Kidney capillary endothelial cell (primary cell): ENCODE measurements around the gene PTPA.
"Not testable (repeated sequence)": the region's sequence is repeated elsewhere in the genome, so short reads cannot be mapped to it uniquely, and the experiment has no call there.

Experiments used
- DNase-seq: peaks from one replicate; pipeline ENCODE4 v3.0.0-alpha.2; 2018; ENCODE audit warnings: low spot score

The PTPA gene

DNA sequence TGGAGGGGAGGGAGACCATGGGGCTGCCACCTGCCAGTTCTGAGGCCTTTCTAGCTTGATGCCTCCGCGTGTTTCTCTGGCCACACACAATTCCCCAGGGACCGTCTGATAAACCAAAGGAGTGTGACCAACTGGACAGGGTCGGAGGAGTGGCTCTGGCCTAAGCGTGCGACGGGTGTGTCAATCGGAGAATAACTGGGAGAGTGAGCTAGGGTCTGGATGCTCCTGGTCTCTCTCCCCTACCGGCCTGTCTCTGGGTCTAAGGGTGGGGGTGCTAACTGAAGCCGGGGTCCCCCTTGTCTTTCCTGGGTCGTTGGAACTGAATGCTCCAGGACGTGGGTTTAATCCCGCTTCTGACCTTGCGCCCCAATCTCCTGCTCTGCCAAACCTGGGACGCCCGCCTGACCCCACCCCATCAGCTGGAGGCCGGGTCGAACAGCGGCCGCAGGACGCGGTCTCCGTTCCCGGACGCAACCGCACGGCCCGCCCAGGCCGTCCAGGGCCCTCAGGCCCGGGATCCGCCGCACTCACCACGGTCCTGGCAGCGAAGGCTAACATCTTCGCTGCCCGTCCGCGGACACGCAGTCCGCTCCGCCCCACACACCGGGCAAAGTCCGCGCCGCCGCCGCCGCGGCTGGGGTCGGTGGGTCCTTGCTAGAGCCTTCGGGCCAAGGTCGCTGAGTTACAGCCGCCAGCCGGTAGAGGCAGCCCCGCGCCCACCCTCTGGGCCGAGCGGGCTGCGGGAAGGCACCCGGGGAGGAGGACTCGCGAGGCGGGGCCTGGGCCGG is 1.1 kb upstream of the PTPA start:
- DNase-seq = peak; percentile 18

DNA sequence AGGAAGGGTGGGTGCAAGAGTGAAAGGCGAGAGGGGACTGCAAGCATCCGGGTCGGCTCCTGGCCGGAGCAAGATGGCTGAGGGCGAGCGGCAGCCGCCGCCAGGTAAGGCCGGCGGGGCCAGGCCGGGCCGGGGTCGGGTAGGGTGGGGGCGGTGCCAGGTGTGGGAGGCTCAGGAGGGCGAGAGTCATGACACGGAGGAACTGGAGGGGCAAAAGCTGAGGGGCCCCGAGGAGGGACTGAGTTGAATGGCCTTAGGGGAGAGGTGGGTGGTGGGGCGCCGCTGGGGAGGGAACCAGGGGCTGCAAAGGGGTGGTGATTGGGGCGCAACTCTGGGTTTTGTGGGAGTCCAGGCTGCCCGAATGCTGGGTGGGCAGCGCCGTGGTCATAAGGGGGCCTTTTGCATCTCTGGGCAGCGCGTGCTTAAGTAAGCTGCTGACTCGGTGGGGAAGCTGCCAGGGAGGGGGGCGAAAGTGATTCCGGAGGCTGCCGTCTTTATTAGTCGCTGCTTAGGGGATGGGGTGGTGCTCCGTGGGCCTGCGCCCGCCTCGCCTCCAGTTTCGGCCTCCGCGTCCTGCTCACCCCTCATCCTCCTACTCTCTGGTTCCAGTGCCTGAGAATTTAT is 425 bp downstream of the PTPA start:
- DNase-seq = peak; percentile 14

DNA sequence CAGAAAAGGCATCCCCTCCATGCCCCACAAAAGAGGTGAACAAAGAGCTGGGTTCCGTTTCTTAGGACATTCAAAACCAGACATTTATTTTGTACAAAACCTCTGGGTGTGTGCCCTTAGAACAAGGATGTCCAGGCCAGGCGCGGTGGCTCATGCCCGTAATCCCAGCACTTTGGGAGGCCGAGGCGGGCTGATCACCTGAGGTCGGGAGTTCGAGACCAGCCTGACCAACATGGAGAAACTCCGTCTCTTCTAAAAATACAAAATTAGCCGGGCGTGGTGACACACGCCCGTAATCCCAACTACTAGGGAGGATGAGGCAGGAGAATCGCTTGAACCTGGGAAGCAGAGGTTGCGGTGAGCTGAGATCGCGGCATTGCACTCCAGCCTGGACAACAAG is 1.3 kb downstream of the PTPA start:
- DNase-seq = not testable (repeated sequence)

DNA sequence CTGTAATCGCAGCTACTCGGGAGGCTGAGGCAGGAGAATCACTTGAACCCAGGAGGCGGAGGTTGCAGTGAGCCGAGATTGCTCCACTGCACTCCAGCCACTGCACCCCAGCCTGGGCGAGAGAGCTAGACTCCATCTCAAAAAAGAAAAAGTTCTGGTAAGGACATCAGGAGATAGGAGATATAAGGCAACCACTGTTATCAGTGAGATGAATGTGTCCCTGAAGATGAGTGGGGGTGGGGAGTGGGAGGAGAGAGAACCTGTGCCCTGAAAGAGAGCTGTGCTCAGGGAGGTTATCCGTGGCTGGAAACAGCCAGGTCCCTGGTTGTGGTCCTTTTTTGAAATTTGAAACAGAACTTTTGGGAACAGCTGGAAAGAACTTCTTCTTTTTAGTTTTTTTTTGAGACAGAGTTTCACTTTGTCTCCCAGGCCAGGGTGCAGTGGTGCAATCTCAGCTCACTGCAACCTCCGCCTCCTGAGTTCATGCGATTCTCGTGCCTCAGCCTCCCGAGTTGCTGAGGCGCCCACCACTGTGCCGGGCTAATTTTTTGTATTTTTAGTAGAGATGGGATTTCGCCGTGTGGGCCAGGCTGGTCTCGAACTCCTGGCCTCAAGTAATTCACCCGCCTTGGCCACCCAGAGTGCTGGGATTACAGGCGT is 2.6 kb downstream of the PTPA start:
- DNase-seq = no peak

DNA sequence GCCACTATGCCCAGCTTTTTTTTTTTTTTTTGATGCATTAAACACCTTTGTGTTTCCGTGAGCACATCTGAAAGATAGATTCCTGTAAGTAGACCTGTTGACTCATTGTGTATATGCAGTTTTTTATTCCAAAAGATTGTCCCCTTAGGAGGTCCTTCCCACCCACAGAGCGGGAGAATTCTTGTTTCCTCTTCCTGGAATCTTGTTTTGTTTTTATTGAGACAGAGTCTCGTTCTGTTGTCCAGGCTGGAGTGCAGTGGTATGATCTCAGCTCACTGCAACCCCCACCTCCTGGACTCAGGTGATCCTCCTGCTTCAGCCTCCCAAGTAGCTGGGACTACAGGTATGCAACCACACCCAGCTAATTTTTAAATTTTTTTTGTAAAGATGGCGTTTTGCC is 7.6 kb downstream of the PTPA start:
- DNase-seq = no peak

DNA sequence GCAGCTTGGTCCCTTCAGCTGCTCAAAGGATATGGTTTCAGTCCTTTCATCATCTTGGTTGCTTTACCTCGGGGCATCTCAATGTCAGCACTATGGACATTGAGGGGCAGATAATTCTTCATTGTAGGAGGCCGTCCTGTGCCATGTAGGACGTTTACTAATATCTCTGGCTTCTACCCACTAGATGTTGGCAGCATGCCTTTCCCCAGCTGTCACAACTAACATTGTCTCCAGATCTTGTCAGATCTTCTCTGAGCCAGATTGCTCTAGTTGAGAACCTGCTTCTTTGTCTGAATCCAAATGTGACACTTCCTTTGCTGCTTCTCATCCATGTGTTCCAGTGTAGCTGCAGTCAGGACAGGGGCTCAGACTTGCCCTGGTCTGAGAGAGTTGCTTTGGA is 10.3 kb downstream of the PTPA start:
- DNase-seq = no peak

DNA sequence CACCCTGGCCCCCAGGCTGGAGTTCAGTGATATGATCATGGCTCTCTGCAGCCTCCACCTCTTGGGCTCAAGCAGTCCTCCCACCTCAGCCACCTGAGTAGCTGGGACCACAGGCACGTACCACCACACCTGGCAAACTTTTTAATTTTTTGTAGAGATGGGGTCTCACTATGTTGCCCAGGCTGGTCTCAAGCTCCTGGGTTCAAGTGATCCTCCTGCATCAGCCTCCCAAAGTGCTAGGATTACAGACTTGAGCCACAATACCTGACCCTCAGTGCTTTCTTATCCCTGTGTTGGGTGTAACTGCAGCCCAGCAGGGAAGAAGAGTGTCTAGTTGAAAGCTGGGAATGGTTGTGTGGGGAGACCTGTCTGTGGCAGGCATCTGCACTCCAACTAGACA is 10.9 kb downstream of the PTPA start:
- DNase-seq = no peak

DNA sequence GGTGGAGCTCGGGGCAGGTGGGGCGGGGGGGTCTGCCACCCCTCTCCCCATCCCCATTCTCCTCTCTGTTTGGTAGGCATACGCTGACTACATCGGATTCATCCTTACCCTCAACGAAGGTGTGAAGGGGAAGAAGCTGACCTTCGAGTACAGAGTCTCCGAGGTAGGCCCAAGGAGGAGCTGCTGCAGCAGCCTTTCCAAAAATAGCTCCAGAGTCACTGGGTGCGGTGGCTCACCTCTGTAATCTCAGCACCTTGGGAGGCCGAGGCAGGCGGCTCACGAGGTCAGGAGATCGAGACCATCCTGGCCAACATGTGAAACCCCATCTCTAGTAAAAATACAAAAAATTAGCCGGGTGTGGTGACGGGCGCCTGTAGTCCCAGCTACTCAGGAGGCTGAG is 11.8 kb downstream of the PTPA start:
- DNase-seq = not testable (repeated sequence)

DNA sequence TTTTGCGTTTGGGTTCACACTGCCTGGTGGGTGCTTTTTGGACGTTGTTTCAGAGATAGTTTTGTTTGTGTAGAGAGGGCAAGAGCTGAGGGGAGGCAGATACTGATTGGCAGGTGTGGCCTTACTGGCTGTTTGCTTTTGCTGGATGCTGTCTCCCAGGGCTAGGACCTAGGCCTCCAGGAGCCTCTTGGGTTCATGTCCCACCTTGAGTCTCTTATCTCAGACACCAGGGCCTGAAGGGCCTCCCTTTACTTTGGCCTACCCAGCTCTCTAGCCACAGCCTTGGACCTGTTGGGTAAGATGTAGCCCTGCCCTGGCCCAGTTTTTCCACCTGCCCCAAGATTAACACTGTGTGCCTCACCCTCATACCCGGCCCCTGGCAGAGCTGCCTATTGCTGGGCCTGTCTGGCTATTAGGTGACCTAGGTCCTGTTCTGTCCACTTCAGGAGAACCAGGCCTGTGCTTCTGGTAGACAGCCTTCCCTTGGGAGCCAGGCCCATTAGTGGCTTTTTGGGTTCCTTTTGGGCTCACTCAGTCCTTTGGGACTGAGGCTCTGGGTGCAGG is 13.4 kb downstream of the PTPA start:
- no peak for DNase-seq

DNA sequence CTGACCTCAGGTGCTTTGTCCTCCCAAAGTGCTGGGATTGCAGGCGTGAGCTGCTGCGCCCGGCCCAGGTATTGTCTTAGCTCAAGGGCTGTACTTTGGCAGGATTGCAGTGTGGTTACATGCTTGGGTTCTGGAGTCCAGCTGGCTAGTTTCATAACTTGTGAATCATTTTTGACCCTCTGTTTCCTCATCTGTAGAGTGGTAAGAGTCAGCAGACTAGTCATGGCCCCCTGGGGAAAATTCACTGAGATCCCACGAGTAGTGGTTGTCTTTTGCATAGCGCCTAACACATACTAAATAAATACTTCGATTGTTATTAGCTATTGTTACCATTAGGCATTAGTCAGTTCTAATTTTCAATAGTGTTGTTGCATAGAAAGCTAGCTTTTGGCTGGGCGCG is 14.3 kb downstream of the PTPA start:
- DNase-seq = no peak

DNA sequence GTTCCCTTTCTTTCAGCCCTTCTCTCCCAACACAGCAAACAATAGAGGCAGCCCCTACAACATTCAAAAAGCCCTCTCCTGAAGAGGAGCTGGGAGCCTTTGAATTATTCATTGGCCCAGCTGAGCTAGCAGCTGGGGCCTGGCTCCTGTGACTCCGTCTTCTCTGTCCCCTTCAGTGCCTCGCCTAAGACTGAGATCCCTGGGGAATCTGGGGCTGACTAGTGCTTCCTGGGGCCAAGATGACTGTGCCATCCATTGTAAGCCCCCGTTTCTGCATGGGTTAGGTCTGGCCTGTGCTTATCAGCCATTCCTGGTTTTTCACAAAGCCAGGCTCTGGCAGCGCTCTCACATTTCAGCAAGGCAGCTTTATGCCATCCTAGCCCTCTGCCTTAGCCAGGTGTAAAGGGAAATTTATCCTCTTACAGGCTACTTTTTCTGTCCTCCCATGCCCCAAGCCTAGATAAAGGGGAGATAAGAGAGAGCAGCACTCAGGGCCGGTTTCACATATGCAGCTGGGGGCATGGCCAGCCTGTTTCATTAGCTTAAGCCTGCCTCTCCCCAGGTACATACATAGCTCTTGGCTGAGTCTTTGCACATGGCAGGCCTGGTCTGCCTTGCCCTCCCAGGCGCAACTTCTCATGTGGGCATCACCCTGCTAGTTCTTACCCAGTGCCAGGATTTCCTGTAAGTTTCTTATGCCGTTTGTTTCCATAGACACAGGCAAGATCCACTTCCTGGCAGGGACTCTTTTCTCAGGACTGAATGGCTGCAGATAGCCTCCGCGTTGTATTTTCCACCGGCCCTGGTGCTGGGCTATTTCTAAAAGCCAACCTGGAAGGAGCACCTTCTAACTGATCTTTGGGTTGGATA is 15.8 kb downstream of the PTPA start:
- peak; percentile 53 for DNase-seq

DNA sequence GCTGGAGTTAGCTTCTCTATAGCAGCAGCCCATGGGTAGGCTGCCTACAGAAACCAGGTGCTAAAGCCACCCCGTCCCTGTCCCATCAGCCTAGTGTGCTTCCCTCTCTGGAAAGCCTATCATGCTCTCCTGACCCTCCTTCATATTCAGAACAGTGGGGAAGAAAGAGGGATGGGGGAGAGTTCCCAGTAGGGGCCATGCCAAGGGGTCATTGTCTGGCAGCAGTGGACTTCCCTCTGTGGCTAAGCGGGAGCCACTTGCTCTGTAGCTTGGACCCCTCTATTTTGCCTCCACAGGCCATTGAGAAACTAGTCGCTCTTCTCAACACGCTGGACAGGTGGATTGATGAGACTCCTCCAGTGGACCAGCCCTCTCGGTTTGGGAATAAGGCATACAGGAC is 17.5 kb downstream of the PTPA start:
- DNase-seq = no peak

DNA sequence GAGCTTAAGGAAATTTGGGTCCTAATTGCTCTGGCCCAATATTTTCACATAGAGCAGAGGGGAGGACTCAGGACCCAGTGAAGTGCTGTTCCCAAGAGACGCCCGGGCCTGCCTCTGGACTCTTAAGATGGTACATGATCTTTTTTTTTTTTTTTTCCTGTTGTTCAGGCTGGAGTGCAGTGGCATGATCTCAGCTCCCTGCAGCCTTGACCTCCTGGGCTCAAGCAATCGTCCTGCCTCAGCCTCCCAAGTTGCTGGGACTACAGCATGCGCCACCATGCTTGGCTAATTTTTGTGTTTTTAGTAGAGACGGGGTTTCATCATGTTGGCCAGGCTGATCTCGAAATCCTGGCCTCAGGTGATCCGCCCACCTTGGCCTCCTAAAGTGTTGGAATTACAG is 19.1 kb downstream of the PTPA start:
- not testable (repeated sequence) for DNase-seq

DNA sequence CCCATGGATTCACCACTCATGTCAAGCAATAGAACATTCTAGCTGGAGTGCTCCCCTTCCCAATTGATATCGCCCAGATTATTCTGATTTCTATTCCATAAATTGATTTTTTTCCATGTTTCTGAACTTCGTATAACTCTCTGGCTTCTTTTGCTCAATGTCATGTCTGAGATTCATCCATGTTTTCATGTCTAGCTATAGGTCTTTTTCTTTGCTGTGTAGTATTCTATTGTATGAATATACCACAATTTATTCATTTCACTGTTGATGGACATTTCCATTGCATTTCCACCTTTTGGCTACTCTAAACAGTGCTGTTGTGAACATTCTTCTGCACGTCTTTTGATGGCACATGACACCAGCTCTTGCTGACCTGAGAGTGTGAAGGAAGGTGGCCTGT is 19.6 kb downstream of the PTPA start:
- no peak for DNase-seq

DNA sequence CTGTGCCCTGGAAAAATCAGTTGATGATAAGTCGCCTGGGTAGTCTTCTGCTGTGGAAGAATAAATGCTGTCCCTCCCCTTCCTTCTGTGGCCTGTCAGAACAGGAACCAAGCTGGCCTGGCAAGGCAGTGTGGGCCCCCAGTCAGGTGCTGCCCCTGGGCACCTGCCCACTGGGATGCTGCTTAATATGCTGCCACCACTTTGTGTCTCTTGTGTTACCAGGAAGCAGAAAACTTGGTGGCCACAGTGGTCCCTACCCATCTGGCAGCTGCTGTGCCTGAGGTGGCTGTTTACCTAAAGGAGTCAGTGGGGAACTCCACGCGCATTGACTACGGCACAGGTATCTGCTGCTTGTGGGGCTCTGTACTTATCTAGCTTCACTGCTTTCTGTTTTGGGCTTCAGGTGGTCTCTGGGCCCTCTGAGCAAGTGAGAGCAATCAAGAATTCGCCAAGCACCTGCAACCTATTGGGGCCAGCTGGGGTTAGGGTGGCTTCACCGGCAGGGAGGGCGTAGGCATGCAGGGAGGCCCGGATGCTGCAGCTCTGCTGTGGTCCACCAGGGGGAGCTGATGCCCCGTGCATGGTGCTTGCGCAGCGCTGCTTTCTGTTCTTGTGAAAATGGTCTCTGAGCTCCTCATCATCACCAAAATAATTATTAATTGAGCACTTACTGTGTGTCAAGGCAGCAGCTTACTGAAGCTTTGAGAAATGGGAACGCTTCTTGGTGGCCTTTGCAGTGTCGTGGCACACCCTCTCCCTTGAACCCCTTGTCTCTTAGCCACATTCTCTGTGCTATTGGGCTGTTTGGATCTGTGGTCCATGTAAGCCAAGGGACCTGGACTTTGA is 20.3 kb downstream of the PTPA start:
- DNase-seq = peak; percentile 62

DNA sequence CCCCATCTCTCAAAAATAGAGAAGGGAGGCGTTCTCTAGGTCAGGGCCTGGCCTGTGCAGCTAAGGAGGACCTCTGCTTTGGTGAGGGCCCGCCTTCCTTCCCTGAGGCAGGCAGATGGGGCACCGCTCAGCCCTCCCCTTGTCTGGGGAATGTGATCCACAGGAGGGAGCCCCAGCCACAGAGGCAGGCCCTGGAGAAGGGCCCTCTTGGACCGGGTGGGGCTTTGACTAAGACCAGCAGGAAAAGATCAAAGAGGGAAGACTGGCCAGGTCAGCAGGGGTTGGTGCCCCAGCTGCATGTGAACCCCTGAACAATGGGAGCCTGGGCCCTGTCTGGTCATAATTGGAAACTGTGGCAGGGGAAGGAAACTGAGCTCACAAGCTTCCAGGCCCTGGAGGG is 21.9 kb downstream of the PTPA start:
- DNase-seq = no peak

DNA sequence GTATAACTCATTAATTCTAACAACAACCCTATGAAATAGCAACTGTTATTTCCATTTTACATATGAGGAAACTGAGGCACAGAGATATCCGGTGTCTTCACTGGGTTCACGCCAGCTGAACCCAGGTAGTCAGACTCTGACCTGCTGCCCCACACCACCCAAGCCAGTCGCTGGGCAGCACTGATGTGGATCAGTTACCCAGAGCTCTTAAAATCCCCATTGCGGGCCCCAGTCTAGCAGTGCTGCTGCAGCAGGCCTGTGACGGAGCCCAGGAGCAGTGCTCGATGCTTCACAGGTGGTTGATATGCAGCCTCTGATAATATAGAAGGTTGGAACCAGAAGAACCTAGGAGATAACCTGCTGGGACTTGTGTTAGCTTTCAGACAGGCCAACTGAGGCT is 24.3 kb downstream of the PTPA start:
- DNase-seq = no peak

DNA sequence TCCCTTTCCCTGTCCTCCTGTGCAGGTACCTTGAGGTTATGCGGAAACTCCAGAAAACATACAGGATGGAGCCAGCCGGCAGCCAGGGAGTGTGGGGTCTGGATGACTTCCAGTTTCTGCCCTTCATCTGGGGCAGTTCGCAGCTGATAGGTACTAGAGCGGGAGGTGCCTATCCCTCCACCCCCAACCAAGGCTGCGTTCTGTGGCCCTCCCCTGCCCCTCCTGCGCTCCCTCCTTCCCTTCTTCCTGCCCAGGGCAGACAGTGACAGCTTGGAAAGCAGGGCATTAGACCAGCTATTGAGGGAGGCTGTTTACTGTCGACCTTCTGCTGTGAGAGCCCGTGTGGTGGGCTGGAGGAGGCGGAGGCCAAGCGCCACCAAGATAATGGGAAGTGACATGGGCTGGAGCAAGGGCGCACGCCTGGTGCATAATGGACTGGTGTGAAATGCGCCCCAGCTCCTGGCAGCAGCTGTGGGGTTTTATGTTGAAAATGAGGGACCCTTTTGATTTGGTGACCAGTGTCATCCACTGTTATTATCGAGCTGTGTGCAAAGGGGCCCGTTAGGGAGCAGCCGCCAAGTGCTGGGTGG is 25.3 kb downstream of the PTPA start:
- no peak for DNase-seq

DNA sequence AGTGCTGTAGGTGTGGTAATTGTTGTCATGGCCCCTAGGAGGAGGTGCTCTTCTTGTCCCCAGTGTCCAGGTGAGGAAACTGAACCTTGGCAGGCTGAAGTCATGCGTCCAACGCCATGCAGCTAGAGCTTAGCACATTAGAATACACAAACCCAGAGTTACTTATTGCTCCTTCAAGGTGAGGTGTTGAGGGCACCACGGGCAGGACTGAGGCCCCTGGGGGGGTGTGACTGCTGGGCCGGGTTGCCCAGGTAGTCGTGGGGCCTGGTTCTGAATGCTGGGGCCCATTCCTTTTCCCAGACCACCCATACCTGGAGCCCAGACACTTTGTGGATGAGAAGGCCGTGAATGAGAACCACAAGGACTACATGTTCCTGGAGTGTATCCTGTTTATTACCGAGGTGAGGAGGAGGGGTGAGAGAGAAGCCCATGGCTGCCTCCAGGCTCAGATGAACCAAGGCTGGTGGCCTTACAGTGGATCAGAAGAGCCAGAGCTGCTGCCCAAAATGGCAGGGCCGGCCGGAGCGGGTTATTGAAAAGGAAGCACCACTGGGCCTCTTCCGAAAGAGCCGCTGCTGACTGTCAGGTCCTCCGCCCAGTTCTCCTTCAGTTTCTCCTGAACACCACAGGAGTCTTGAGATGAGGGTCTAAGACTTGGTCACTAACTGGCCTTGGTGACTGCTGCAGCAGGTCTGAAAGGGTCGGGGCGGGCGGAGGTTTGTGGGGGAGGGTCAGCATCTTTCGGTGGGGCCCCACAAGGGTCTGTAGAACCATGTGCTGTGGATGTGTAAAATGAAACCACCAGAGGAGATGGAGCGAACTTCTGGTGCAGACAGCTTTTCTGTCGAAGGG is 26.3 kb downstream of the PTPA start:
- DNase-seq = no peak

DNA sequence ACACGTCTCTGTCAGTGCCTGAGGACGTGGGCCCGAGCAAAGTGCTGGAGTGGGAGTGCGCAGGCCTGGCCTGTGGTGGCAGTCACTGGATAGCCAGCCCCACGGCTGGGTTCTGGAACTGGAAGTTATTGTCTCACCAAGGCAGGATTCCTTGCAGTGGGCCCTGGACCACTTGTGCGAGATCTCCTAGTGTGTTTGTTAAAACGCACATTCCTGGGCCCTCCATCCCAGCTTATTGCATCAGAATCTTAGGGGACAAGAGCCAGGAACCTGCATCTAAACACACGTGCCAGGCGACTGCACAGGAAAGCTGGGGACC is 26.9 kb downstream of the PTPA start:
- no peak for DNase-seq
